Stimulated activated CD4-positive, alpha-beta T cell treated with anti-CD3 and anti-CD28 coated beads, Interleukin-2, amount 100 ng/mL, for 4 hours (primary cell): ENCODE measurements around the gene HNRNPA3.
"Not testable (repeated sequence)": the region's sequence is repeated elsewhere in the genome, so short reads cannot be mapped to it uniquely, and the experiment has no call there.

Experiments
- DNase-seq: peaks from one replicate; pipeline ENCODE4 v3.0.0-alpha.2; 2020; ENCODE audit warnings: low read depth

HNRNPA3 gene

GRCh38 chr2:177212106-177212890 is at the start of gene HNRNPA3:
Gene HNRNPA3, plus strand, starts transcription at chr2:177212794. Its CDS starts 6 bp downstream, at chr2:177212800.
- peak; percentile 99 for DNase-seq

DNA sequence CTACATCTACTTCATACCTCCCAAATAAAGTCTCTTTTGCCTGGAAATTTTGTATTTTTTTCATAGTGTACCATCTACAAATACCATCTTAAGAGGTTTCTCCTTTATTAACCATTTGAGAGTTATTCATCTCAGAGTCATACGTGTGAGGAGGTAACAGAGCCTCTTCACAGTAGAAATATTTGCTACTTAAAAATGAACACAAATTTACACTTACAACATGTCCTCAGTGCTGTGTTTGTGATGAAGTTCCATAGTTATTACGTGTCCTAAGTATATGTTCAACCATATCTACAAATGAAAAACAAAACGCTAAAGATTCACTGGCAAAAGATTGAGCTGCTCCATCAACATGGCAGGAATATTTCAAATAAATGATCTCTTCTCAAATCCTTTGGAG is 48.5 kb upstream of the HNRNPA3 start:
- DNase-seq = no peak

GRCh38 chr2:177164584-177165052 is 48.0 kb upstream of the HNRNPA3 start:
- peak; percentile 69 for DNase-seq

GRCh38 chr2:177165061-177165583 is 47.5 kb upstream of the HNRNPA3 start:
- no peak for DNase-seq

DNA sequence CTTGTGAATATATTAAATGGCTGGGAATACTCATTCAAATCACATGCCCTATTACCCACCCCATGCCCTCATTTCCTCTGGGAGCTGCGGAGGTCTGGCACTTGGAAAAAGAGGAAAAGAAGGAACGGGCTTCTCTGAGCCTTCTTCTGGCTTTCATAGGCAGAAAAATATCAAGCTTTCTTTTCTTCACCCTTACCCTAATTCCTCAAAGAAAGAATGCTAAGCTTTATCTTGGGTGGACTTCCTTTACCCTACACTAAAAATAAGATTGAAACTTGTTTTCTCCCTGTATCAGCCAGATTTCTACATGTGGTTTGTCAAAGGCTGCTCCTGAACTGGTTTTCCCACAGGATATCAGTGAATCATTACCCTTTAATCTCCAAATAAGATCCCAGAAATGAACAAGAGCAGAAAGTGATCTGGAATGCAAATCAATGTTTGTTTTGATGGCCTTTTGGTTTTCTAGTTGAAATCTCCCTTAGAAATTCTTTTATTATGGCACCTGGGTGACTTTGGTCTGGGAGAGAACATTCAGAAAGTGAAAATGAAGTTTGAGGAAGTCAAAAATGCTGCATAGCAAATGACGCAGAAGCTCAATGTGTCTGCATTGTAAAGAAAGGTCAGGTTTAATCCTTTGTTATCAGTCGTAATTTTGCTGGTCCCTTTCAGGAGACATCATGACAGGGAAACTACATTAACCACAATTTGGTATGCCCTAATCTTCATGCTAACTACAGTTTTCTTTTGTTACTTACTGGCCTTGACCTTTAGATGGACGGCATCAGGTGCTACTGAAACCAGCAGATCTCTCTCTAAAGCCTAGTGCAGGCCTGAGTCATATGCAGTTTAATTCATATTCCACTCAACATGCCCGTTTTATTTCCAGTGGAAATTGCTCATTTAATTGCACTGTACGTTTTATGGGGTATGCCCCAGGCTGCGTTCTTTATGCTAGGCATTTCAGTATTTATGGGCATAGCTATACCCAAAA is 46.6 kb upstream of the HNRNPA3 start:
- no peak for DNase-seq

- no peak for DNase-seq
These were observed 42.6 kb upstream of the HNRNPA3 start for GRCh38 chr2:177169810-177170514.

DNA sequence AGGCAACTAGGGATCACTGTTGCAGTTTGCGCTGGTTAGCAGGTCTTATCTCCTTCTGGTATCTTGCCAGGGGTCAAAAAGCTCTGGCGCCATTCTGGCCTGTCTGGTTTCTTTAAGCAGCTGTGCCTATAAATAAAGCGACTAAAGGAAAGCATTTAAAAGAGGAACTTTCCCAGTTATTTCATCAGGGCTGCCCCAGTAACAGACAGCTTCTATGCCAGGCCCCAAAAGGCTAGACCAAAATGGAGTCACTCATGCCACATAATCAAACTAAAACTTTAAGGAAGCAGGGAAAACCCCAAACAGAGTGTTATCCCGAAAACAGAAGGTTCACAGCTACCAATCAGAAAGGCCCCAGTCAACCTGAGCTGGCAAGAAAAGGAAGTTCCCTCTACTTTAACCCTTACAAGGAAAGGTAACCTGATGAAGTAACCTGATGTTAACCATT is 41.2 kb upstream of the HNRNPA3 start:
- DNase-seq = no peak

GRCh38 chr2:177172034-177172880 is 40.3 kb upstream of the HNRNPA3 start:
- DNase-seq = no peak

DNA sequence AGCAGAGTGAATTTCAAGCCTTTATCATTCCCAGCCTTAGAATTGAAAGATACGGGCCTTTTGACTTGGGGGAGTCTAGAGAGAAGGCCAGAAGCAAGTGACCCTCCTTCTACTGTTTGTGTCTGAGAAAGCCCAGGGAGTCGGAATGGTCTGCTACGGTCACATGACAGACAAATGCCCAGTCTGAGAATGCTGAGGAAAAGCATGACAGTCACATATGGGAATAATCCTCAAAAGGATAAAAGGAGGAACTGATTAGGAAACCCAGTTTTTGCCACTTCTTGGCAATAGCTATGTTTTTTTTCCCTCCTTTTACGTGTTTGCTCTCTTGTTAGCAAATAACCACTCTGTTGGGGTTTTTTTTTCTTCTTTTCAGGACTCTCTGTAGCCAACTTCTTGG is 38.1 kb upstream of the HNRNPA3 start:
- DNase-seq = no peak

- DNase-seq = no peak
These were observed 36.5 kb upstream of the HNRNPA3 start for GRCh38 chr2:177175917-177176668.

DNA sequence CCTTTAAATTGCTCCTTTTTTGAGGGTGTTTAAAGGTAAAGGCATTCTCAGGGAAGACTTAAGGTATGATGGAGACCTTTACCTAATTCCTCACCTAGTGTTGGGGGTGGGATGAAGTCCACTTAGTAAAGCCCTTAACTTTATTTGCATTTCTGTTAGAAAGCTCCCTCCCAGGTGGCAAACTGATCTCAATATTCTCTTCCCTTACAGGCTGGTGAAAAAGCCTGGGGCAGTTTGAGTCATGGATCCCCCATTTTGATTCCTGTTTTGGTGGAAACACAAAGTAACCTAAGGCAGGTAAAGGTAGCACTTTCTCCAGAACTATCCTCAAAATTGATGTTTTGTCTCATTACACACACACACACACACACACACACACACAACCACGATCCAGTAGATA is 33.8 kb upstream of the HNRNPA3 start:
- DNase-seq = no peak

- DNase-seq = no peak
These were observed 33.4 kb upstream of the HNRNPA3 start for GRCh38 chr2:177179227-177179626.

DNA sequence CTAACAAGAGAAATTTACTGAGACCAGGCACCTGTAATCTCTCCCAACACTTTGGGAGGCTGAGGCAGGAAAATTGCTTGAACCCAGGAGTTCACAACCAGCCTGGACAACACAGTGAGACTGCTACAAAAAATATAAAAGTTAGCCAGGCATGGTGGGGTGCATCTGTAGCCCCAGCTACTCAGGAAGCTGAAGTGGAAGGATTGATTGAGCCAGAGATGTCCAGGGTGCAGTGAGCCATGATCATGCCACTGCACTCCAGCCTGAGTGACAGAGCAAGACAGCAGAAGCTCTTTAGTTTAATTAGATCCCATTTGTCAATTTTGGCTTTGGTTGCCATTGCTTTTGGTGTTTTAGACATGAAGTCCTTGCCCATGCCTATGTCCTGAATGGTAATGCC is 32.9 kb upstream of the HNRNPA3 start:
- DNase-seq = not testable (repeated sequence)

DNA sequence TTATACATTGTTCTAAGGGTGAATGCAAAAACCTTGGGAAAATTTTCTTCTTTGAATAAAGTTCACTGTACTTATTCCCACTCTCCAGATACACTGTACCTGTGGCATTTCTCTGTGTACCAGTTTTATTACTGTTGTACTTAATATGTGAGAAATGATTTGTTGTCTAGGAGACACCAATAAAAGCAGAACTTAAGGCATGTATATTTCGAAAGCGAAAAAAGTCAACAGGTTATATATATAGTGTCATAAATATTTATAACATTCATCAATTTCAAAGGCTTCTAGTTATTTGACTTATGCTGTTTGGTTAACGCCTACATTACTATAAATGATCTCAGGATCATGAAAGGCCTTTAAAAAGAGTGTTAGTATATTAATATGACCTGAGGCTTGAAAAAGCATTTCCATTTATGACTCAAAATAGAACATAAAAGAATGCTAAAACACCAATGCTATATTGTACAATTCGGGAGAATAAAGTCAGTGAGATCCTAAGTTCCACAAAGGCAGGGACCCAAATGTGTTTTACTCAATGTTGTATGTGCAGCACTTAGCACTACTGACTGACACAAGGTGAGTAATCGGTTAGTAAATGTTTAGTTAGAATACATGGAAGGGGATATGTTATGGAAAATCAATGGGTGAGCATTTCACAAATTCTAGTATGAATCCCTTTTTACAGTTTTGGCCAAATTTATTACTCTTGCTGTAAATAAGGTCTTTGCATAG is 32.2 kb upstream of the HNRNPA3 start:
- no peak for DNase-seq

DNA sequence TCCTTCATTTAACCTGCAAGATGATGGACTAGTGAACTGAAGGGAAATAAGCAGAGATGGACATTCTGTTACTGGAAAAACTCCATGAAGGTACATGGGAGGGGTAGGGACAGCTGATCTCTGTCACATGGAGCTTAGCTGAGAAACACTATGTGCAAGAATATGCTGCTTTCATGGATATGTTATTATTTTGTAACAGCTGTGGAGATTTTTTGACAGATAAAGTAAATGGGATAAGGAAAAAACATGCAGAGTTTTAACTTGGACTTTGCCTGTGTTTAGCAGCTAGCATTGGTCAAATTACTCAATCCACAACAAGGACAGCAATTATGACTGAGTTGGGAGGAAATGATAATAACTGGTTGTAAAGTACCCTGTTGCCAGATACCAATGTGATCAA is 28.7 kb upstream of the HNRNPA3 start:
- DNase-seq = no peak

DNA sequence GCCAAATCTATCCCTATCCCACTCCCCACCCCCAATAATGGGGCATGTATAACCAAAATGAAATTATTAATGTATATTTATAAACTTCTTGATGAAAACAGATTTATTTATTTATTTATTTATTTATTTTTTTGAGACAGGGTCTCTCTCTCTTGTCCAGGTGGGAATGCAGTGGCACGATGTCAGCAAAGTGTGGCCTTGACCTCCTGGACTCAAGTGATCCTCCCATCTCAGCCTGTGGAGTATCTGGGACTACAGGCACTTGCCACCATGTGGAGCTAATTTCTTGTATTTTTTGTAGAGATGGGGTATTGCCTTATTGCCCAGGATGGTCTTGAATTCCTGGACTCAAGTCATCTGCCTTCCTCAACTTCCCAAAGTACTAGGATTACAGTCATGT is 28.0 kb upstream of the HNRNPA3 start:
- no peak for DNase-seq

DNA sequence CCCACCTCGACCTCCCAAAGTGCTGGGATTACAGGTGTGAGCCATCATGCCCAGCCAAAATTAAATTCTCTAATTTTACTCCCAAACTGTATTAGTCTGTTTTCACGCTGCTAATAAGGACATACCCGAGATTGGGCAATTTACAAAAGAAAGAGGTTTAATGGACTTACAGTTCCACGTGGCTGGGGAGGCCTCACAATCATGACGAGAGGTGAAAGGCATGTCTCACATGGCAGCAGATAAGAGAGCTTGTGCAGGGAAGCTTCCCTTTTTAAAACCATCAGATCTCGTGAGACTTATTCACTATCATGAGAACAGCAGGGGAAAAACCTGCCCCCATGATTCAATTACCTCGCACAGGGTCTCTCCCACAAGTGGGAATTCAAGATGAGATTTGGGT is 26.6 kb upstream of the HNRNPA3 start:
- DNase-seq = not testable (repeated sequence)

DNA sequence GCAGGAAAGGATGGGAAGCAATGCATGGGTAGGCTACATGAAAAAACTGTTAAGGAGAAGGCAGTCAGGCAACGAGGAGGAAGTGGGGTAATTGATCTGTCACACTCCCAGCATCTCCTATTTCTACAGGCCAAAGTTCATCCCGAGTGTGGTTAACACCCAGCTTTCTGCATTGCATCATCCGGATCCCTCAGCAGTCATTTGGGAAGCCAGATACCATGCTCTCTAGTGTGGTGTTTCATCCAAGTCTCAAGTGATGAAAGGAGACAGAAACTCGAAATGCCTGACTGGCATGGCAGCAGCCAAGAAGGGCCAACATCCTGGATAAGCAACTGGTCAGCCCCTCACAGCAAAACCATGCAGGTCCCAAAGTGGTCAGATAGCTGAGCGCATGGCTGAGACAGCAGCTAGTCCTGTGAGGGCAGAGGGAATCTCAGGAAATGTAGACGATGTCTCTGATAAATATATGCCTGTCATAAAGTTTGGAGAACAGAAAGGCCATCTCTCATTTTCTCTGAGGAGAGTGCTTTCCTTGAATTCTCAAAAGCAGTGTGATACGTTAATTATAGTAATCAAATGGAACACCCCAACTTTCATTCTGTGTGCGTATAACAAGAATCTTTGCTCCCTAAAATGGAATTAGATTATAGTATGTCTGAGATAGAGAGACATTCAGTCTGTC is 24.8 kb upstream of the HNRNPA3 start:
- no peak for DNase-seq
